ENCODE results near the gene RP2.

RP2 gene

DNA sequence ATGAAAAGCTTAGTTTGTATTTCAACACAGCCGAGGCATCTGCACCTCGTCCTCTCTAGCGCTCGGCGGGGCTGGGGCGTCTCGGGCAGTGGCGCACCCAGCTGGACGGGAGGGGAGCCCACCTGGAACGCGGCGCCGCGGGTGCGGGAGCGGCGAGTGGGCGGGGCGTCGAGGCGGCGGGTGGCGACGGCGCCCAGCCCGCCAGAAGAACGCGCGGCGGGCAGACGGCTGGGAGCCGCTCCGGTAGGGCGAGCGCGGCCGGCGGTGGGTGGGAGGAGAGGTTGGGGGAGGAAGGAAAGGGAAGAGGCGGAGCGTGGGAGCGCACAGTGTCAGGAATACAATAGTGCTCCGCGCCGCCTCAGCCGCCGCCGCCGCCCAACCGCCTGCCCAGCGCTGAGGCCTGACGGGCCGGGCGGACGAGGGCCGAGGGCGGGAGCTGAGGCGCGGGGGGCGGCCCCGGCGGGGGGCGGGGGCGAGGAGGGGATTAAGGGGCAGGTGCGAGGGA lies 75.3 kb downstream of the RP2 start, which contains the start of gene JADE3:
TSS of gene JADE3 (plus strand) at position 324 of the 505 bp plus-strand sequence. CDS start 72,474 bp downstream, outside the sequence.
- no peaks in the 10 kb centered on the region for H3K36me3 ChIP-seq (ENCODE audit: control insufficient read depth, insufficient read depth, low read length)
- peaks cover 7% of the 10 kb centered on the region for H3K79me2 ChIP-seq
- TF ChIP-seq, protein P1, sequence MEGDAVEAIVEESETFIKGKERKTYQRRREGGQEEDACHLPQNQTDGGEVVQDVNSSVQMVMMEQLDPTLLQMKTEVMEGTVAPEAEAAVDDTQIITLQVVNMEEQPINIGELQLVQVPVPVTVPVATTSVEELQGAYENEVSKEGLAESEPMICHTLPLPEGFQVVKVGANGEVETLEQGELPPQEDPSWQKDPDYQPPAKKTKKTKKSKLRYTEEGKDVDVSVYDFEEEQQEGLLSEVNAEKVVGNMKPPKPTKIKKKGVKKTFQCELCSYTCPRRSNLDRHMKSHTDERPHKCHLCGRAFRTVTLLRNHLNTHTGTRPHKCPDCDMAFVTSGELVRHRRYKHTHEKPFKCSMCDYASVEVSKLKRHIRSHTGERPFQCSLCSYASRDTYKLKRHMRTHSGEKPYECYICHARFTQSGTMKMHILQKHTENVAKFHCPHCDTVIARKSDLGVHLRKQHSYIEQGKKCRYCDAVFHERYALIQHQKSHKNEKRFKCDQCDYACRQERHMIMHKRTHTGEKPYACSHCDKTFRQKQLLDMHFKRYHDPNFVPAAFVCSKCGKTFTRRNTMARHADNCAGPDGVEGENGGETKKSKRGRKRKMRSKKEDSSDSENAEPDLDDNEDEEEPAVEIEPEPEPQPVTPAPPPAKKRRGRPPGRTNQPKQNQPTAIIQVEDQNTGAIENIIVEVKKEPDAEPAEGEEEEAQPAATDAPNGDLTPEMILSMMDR (IDR thresholded peaks at IDR 0.05), result no peak
- H3K9me3 ChIP-seq (ENCODE audit: control insufficient read depth, low read length), result no peaks in the 10 kb centered on the region
- H3K4me1 ChIP-seq, result no peaks in the 10 kb centered on the region
- no peaks in the 10 kb centered on the region for H3K27me3 ChIP-seq (ENCODE audit: control insufficient read depth, insufficient read depth, low read length)
- H3K4me2 ChIP-seq (ENCODE audit: low read length), result peak within 1 kb of the TSS; percentile 61
- no peak within 1 kb of the TSS for H3K9ac ChIP-seq
- H3K4me3 ChIP-seq (ENCODE audit: low read depth, low read length), result peak within 1 kb of the TSS; percentile 52
- peak within 1 kb of the TSS; percentile 78 for H2AFZ ChIP-seq
- H3K27ac ChIP-seq, result peak within 1 kb of the TSS; percentile 11

DNA sequence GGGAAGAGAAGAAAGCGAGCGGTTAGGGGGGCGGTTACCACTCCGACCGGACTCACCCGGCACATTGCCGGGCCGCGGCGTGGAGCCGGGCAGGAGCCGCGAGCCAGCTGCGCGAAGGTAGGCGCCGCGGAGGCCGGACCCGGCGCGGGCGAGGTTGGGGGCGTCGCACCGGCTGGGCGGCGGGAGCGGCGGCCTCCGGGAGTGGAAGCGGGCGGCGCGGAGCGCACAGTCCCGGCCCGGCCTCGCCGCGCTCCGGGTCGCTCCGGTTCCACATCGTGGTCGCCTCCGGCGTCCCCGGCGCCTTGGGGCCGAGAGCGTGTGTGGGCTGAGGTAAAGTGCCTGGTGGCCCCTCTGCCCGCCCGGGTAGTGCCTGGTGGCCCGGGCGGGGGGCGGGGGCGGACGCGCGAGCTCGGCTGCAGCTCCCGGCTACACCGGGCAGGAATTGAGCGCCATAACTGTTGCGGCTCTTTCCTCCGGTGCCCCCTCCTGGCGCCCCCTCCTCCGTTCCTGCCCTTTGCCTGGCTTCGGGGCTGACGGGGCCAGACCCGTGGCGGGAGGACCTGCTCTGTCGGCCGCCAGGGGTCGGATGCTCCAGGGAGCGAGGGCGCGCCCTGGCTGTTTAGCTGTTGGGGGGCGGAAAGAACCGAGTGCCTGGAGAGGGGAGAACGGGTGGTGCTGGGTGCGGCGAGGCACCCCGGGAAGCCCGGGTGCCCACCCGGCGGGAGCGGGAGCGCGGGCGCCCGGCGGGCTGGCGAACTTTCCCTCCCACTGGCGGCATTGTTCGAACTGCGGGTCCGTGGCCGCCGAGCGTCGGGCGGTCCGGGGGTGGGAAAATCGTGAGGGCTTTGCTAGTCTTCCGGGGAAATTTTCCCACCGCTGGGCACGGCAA lies 76.0 kb downstream of the RP2 start:
- Histone ChIP-seq H3K27ac (peak overlapping the region; percentile 11), H3K27me3 (ENCODE audit: control insufficient read depth, insufficient read depth, low read length) (no peaks in the 10 kb centered on the region), H3K9me3 (ENCODE audit: control insufficient read depth, low read length) (no peaks in the 10 kb centered on the region), H3K4me3 (ENCODE audit: low read depth, low read length) (peak overlapping the region; percentile 52), H3K4me2 (ENCODE audit: low read length) (peak overlapping the region; percentile 61), H3K9ac (no peak overlapping the region), H3K36me3 (ENCODE audit: control insufficient read depth, insufficient read depth, low read length) (no peaks in the 10 kb centered on the region), H2AFZ (peak overlapping the region; percentile 77), H3K4me1 (no peaks in the 10 kb centered on the region), H3K79me2 (peaks cover 7% of the 10 kb centered on the region)
- TF ChIP-seq, protein P1 (IDR thresholded peaks at IDR 0.05), result peak; percentile 35

GRCh38 chrX:46913667-46914066 lies 76.8 kb downstream of the RP2 start:
- peak overlapping the region; percentile 77 for H2AFZ ChIP-seq
- no peak overlapping the region for H3K27ac ChIP-seq
- no peaks in the 10 kb centered on the region for H3K4me1 ChIP-seq
- no peaks in the 10 kb centered on the region for H3K27me3 ChIP-seq (ENCODE audit: control insufficient read depth, insufficient read depth, low read length)
- peaks cover 9% of the 10 kb centered on the region for H3K79me2 ChIP-seq
- H3K9me3 ChIP-seq (ENCODE audit: control insufficient read depth, low read length), result no peaks in the 10 kb centered on the region
- TF ChIP-seq, protein P1 (IDR thresholded peaks at IDR 0.05), result no peak
- H3K4me3 ChIP-seq (ENCODE audit: low read depth, low read length), result peak overlapping the region; percentile 52
- H3K36me3 ChIP-seq (ENCODE audit: control insufficient read depth, insufficient read depth, low read length), result no peaks in the 10 kb centered on the region
- no peak overlapping the region for H3K9ac ChIP-seq
- H3K4me2 ChIP-seq (ENCODE audit: low read length), result peak overlapping the region; percentile 61

GRCh38 chrX:46916273-46916672 lies 79.4 kb downstream of the RP2 start:
- Histone ChIP-seq H3K36me3 (ENCODE audit: control insufficient read depth, insufficient read depth, low read length) (no peaks in the 10 kb centered on the region), H3K4me2 (ENCODE audit: low read length) (no peak overlapping the region), H3K4me1 (no peaks in the 10 kb centered on the region), H3K9me3 (ENCODE audit: control insufficient read depth, low read length) (no peaks in the 10 kb centered on the region), H3K27ac (no peak overlapping the region), H2AFZ (no peak overlapping the region), H3K9ac (no peak overlapping the region), H3K27me3 (ENCODE audit: control insufficient read depth, insufficient read depth, low read length) (no peaks in the 10 kb centered on the region), H3K79me2 (peaks cover 13% of the 10 kb centered on the region), H3K4me3 (ENCODE audit: low read depth, low read length) (no peak overlapping the region)
- TF ChIP-seq, protein P1 (IDR thresholded peaks at IDR 0.05), result no peak
